Measurements from ENCODE around the gene POTEH.
"Not testable (repeated sequence)": the region's sequence is repeated elsewhere in the genome, so short reads cannot be mapped to it uniquely, and the experiment has no call there.

Gene POTEH

GRCh38 chr22:15689749-15690125 is at the start of gene POTEH:
POTEH (plus strand) TSS chr22:15690026; CDS start chr22:15690078, 52 bp downstream.
- DNase-seq: not testable (repeated sequence)

GRCh38 chr22:15642288-15642861 is 47.5 kb upstream of the POTEH start:
- not testable (repeated sequence) for DNase-seq

GRCh38 chr22:15651954-15652353 is 37.9 kb upstream of the POTEH start:
- not testable (repeated sequence) for DNase-seq

GRCh38 chr22:15652738-15653137 is 37.1 kb upstream of the POTEH start:
- not testable (repeated sequence) for DNase-seq

GRCh38 chr22:15653241-15653640 is 36.6 kb upstream of the POTEH start:
- DNase-seq: not testable (repeated sequence)

GRCh38 chr22:15661102-15661501 is 28.7 kb upstream of the POTEH start:
- DNase-seq: not testable (repeated sequence)

- not testable (repeated sequence) for DNase-seq
These were observed 25.1 kb upstream of the POTEH start for GRCh38 chr22:15664682-15665081.

- DNase-seq: not testable (repeated sequence)
These were observed 24.3 kb upstream of the POTEH start for GRCh38 chr22:15665478-15665877.

GRCh38 chr22:15669430-15669829 is 20.4 kb upstream of the POTEH start:
- not testable (repeated sequence) for DNase-seq

GRCh38 chr22:15679702-15680101 is 10.1 kb upstream of the POTEH start:
- not testable (repeated sequence) for DNase-seq

GRCh38 chr22:15684115-15684514 is 5.7 kb upstream of the POTEH start:
- not testable (repeated sequence) for DNase-seq

GRCh38 chr22:15684695-15685094 is 5.1 kb upstream of the POTEH start:
- DNase-seq: not testable (repeated sequence)

GRCh38 chr22:15685641-15686040 is 4.2 kb upstream of the POTEH start:
- not testable (repeated sequence) for DNase-seq

GRCh38 chr22:15687086-15687485 is 2.7 kb upstream of the POTEH start:
- DNase-seq: not testable (repeated sequence)

GRCh38 chr22:15687676-15688075 is 2.1 kb upstream of the POTEH start:
- not testable (repeated sequence) for DNase-seq

GRCh38 chr22:15688090-15688489 is 1.7 kb upstream of the POTEH start:
- DNase-seq: not testable (repeated sequence)

- not testable (repeated sequence) for DNase-seq
These were observed 646 bp upstream of the POTEH start for GRCh38 chr22:15689012-15689748.

GRCh38 chr22:15713600-15713999 is 23.8 kb downstream of the POTEH start:
- DNase-seq: not testable (repeated sequence)

- DNase-seq: not testable (repeated sequence)
These were observed 24.3 kb downstream of the POTEH start for GRCh38 chr22:15714125-15714524.

- not testable (repeated sequence) for DNase-seq
These were observed 32.1 kb downstream of the POTEH start for GRCh38 chr22:15721884-15722283.

- DNase-seq: not testable (repeated sequence)
These were observed 39.5 kb downstream of the POTEH start for GRCh38 chr22:15729209-15729917.

GRCh38 chr22:15731023-15731422 is 41.2 kb downstream of the POTEH start:
- DNase-seq: not testable (repeated sequence)

- not testable (repeated sequence) for DNase-seq
These were observed 44.6 kb downstream of the POTEH start for GRCh38 chr22:15734411-15734810.

Data from stimulated activated CD4-positive, alpha-beta T cell treated with anti-CD3 and anti-CD28 coated beads, Interleukin-15, amount 100 ng/mL, for 24 hours (primary cell).